Measurements from ENCODE around the gene PRCD.

PRCD gene

DNA sequence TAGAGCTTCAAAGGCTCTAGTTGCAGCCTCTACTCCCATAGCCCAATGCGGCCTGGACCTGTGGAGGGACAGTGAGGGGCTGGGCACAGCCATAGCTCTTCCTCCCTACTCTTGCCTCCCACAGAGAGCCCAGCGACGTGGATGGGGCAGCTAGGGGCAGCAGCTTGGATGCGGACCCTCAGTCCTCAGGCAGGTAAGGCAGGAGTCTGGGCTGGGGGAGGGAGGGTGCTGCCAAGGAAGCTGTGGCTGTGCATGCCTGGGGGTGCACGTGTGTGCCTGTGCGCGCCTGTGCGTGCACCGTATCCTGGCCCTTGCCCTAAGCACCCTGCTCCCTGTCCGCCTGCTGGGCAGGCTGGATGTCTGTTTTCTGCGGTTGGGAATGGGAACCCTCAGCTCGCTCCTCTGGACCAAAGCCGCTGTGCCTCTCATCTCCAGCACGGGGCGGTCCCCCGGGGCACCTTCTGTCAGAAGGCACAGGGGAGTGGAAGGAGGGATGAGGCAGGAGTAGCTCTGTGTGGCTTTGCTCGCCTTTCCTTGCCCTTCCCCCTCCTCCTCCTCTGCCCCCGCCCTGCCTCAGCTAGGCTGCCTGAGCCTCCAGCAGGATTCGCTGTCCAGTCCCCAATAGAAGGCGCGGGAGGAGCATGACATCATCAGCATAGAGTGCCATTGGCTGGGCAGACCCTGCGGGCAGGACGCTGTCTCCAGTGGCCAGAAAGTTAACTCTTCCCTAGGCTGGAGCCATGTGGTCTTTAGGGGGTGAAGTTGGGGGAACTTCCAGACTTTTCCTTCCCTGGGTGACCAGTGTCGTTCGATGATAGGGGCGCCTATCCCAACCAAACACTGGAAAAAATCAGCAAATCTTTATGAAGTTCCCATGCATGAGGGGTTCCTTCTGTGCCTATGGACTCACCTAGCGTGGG lies 797 bp downstream of the PRCD start:
- DNase-seq (ENCODE audit: low spot score) = peak; percentile 93

DNA sequence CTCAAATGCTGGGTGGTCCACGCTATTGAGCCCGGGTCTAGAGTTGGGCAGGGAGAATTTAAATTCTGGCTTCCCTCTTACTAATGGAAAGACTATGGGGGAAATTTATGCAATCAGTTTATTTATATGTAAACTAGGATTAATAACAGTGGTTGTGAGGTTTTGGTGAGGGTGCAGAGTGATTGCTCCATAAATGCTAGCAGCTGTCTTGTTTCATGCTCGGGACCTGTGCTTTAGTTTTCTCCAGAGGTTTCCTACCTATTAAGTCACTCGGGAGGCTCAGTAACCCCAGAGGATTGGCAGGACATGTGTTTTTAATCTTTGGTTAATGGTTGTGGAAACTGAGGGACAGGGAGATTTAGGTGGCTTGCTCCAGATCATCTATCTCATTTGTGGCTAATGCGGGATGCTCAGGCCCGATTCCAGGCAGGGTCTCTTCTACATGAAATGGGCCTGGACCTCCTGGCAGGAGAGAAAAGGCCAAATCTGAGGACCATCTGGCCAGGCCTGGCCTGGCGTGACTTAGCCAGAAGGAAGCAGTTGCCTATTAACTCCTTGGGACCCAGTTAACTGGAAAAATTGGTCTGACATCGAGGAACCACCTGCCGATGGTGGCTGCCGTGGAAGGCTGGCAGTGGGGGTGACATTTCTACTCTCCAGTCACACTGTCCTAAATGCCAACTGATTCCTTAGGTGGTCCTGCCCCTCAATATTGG lies 2.1 kb downstream of the PRCD start:
- no peak for DNase-seq (ENCODE audit: low spot score)

DNA sequence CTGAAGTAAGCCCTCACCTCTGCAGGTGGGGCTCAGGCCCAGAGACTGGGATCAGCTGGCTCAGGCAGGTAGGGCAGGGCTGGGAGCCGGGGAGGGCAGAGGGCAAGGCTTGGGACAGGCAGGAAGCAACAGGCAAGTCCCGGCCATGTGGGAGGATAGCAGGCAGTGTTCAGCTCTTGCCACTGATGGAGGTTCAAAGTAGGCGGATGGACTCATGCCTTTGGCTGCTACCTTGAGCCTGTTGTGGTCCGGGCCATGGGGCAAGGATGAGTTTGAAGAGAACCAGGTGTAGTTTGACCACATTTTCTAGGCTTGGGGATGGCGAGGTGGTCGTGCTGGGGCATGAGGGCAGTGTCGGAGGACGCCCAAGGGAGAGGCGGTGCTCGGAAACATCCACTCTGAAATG lies 2.7 kb downstream of the PRCD start:
- no peak for DNase-seq (ENCODE audit: low spot score)

DNA sequence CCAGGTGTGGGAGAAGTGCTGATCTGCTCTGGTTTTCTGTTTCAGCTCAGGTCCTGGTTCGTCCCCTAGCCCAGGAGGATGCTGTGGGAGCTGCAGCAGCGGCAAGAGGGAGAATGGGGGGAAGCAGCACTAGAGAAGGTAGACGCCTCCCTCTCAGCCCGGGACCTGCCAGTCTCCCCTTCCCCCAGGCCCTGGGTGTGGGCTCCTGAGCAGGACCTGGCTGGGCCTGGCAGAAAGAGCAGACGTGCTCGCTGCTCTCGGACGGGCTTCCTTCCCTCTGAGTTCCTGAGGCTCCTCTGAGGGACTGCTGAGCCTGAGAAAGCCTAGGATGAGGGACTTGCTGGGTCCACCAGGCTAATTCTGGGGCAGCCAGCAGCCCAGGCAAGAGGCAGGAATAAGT lies 3.1 kb downstream of the PRCD start:
- no peak for DNase-seq (ENCODE audit: low spot score)

DNA sequence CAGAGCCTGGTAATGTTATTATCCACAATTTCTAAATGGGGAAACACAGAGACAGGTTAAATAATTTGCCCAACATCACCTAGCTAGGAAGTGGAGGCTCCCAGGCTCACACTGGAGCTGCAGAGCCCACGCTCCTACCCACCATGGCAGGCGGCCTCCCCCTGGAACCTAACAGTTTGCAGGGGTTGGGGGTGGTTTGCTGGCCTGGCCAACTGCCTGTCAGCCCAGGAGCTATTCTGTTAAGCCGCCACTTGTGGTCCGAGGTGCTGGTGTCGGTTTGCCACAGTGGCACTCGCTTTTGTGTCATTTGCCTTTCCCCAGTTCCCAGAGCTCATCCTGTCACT lies 3.6 kb downstream of the PRCD start:
- no peak for DNase-seq (ENCODE audit: low spot score)

DNA sequence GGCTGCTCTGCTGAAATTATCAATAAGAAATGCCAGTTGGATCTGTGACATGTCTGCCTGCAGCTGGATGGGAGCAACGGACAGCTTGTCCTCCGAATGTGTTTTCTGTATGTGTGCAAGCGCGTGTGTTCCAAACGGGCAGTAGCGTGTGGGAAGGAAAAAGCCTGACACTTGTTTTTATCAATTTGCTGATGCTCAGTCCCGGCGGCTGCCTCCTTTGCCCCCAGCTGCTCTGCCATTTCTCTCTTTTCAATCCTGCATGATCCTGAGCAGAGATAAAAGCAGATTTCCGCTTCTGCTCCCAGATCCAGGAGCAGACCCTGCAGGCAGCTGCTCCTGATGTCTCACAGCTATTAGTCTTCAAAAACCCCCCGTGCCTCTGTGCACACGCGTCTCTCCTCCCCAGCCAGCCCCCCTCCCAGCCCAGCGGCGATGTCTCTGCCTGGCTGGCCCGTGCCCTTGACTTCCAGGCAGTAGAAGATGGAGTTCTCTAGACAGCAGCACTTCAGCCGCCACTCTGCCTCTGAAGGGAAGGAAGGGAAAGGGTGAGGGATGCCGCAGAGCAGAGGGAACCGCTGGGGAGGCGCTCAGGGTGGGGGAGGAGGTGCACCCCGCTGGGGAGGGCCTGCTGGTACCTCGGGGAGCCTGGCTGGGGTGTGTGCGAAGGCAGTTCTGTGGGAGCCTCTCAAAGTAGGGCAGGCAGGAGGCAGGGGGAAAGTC lies 4.1 kb downstream of the PRCD start:
- no peak for DNase-seq (ENCODE audit: low spot score)

DNA sequence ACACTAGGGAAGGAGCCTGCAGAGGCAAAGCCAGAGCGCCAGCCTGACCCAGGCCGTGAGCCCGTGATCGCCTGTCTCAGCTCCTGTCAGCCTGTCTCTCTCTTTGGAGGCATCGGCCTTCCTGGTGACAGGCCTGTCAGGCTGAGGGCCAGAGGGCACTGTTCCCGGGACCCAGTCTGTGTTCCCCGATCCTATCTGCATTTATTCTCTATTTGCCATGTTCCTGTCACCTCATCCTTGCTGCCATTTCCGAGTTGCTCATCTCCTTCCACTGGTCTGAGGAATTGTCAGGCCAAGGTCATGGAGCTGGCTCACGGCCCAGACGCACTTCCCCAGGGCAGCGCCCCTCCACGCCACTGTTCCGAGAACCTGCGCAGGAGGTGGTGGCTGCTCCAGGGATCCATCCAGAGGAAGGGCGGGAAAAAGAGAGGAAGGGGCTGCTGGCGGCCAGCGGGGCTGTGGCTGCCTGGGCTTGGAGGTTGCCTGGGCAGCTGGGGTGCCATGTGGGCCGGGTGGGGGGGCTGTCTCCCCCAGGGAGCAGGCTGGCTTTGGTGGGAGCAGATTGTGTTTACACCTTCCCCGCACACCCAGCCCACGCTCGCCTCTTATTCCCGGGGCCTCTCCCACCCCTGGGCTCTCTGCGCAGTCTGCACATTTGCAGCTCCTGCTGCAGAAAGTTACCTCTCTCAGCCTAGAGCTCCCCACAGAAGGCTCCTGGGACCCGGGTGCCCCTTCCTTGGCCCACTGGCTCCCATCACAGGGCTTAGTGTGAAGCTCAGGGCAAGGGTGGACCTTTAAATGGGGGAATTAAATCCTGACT lies 4.9 kb downstream of the PRCD start:
- no peak for DNase-seq (ENCODE audit: low spot score)

DNA sequence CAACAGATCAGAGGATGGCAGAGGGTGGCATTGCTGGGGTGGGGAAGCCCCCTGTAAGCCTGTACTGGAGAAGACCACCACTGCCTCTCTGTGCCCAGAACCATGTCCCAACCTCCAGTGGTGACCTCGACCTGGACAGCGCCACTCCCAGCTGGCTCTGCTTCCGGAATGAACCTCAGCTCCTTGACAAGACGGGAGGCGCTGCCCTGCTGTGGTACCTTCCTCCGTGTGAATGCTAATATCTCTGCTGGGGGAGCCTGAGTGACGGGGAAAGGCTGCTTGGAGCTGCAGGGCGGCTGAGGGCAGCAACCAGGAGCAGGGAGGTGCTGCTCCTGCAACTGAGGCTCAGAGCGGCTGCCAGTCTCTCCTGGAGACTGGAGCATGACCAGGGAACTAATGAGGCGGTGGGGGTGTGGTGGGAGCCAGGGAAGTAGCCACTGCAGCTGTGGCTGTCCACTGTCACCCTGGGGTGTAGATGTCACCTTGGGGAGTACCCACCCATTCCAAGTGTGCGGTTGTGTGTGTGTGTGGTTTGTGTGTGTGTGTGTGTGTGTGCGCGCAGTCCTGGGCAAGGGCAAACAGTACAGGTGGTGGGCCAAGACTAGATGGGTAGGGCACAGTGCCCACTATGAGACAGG lies 6.2 kb downstream of the PRCD start:
- no peak for DNase-seq (ENCODE audit: low spot score)

DNA sequence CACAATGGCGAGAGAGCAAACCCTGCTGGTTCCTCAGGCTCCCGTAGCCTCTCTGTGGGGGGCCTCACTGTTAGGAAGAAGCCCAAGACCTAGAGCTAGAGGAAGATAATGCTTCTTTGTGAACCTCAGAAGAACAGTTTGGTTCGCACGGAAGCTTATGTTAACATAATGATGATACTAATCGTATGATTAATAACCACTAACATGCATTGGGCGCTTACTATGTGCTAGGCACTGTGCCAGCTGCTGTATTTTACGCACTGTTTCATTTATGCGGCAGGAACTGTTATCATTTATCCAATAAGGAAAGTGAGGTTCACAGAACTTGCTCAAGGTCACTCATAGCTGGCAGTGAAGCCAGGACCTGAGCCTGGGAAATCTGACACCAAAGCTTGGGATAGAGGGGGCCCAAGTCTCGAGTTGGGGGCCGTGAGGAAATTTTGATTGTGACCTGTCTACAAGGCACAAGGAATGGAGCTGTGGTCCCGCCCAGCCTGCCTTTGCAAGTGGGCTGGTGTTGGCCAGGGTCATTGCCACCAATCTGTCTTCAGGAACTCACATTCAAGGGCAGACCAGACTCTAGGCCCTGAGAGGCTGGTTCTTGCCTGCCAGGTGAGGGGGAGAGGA lies 6.8 kb downstream of the PRCD start:
- DNase-seq (ENCODE audit: low spot score) = peak; percentile 32

DNA sequence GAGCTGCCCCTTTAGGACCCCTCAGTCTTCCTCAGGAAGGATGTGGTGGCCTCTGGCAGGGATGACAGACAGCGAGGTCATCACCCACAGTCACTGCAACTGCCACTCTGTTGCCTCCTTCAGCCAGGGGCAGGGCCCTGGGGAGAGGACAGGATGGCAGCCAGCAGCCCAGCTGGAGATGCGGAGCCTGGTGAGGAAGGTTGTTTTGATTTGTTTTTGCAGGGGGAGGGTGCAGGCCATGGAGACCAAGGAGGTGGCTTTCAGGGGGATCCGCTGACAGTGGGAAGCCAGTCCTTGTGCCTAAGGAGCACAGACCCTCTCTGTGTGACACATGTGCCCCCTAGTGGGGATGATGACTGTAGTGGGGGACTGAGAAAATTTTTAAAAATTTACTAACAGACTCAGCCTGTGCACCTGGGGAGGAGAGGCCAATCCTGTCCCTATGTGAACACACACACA lies 7.4 kb downstream of the PRCD start:
- DNase-seq (ENCODE audit: low spot score) = peak; percentile 64

DNA sequence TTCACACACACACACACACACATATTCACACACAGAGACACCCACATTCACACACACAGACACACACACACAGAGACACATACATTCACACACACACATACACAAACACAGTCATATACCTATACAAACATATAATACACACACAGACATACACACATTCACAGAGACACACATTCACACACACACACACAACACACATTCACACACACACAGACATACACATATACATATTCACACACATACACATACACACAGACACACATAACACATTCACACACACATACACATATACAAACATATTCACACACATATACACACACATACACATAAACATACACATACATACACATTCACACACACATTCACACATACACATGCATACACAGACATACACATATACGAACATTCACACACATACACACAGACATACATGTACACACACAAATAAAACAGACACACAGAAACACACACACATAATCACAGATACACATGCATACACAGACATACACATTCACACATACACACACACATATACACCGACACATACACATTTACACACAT lies 7.9 kb downstream of the PRCD start:
- no peak for DNase-seq (ENCODE audit: low spot score)

DNA sequence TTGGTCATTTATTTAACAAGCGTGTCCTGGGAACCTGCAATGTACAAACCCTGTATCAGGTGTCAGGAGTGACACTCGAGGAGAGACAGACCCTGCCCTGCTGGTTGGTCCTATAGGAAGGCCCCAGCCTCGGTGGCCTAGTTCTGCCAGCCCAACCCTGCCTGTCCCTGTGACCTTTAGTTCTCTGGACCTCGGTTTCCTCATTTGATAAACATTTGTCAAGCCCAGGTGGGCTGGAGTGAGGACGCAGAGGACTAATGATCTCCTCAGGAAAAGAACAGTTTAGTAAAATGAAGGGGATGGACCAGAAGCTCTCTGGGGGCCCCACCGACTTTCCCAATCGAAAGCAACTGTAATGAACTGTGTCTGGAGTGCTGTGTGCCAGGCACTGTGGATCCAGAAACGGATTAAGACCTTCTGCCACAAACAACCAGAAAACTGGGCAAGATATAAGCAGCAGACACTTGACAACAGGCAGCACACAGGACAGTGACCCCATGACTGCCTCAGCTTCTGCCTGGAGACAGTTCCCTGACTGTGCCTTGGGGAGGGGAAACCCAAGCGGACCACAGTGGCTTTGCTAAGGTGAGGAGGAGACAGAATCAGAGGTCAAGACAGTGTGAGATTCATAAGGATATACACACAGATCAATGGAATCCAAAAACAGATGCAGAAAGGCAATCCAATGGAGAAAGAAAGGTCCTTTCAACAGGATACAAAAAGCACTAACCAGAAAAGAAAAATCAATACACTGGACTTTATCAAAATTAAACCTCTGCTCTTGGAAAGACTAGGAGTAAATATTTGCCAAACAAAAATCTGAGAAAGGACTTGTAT lies 8.8 kb downstream of the PRCD start:
- DNase-seq (ENCODE audit: low spot score) = no peak

DNA sequence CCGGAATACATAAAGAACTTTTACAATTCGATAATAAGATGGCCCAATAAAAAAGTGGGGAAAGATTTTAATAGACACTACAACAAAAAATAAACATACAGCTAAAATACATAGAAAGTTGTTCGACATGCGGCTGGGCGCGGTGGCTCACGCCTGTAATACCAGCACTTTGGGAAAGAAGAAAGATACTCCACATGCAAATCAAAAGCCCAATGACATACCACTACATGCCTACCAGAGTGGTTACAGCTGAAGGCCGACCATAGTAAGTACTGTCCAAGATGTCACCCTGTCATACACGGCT lies 9.3 kb downstream of the PRCD start:
- DNase-seq (ENCODE audit: low spot score) = no peak

DNA sequence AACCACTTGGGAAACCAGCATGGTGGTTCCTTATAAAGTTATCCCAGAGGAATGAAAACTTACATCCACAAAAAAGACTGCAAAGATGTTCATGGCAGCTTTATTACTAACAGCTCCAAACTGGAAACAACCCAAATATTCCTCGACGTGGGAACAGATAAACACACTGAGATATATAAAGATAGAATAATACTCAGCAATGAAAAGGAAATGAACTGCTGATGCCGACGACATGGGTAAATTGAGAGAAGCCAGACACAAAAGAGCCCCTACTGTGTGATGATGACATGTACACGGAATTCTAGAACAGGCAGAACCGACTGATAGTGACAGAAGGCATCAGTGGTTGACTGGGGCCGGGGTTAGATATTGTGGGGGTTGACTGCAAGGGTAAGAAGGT lies 9.7 kb downstream of the PRCD start:
- DNase-seq (ENCODE audit: low spot score) = no peak

DNA sequence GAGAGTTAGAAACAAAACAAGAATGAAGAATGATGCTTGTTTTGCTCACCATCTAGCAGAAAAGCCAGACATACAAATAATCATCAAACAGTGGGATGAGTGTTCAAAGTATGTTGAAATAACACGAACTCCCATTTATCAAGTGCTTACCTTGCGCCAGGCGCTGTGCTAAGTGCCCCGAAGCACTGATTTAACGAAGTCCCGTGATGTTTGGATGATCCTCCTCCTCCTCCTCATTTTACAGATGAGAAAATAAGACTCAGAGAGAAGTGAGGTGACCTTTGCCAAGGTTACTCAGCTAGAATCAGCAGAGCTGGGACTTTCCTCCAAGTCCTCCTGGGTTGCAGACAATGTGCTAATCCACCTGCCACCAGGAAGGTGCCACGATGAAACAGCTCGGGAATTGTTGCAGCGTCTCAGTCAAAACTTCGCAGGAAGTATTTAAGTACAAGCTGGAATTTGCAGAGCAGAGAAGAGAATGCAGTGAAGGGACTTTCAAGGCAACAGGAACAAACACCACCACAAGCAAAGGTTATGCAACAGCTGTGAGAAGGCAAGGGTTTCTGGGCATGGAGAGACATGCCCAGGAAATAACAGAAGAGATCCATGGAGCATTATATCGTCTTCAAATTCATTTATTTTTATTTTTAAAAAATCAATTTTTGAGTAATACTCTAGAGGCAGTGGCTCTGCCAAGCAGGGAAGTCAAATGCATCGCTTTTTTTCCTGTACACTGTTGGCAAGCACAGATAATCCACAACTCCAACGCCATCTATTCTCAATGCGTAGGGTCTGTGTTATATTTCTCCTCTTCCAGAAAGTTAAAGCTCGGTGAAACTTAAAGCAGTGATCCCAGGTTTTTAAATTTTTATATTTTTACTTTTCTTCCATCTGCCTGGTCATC lies 11.1 kb downstream of the PRCD start:
- DNase-seq (ENCODE audit: low spot score) = no peak

DNA sequence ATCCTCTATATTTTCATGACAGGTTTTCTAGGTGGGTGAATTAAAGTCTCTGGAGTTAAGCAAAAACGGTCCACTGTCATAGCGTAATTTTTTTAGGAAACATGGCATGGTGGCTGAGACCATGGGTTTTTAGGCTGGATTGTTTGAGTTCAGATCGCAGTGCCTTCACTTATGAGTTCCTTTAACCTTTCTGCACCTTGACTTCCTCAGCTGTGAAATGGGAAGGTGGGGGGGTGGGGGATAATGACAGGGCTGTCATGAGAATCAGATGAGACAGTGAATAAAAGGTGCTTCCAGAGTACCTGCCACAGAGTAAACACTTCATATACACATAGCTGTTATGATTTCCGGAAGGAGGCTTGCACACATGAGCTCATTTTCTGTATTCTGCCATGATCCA lies 11.8 kb downstream of the PRCD start:
- no peak for DNase-seq (ENCODE audit: low spot score)

DNA sequence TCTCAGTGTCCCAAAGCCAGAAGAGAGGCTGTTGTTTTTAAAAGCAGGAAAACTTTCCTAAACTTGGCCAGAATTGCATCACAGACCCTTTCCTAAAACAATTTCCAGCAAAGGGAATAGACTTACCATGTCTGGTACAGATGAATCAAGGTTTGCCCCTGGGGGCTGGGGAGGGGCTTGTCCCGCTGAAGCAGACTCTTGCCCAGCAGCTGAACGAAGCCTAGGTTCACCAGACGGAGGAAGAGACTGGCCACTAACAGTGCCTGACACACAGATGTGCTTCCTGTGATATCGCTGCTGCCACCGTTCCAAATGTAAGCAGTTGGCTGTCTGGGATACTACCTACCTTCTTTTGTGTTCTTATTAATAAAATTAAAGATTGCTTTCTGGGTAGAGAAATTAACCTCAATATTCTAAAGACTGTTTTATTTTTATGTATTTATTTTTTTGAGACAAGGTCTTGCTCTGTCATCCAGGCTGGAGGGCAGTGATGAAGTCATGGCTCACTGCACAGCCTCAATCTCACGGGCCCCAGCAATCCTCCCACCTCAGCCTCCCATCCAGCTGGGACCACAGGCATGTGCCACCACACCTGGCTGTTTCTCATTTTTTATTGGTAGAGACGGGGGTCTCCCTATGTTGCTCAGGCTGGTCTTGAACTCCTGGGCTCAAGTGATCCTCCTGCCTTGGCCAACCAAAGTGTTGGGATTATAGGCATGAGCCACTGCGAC lies 13.5 kb downstream of the PRCD start:
- DNase-seq (ENCODE audit: low spot score) = no peak

DNA sequence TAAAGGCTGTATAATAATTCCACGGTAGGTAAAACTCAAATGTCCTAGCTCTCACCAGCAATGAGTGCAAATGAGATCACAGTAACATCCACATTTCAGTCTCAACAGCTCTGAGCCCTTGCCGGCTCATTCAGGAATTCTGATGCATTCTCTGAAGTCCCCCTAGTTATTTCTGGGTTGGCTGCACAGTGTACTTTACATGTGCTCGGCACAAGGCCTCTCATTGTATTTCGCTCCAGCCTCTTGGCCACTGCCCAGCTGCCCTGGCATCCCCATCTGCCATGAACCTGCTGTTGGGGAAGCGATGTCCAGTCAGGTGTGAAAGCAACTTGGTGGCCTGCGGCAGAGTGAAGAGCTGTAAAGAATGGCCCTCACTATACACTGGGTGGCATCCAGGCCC lies 14.3 kb downstream of the PRCD start:
- DNase-seq (ENCODE audit: low spot score) = peak; percentile 37
